B cell (primary cell): Measurements from ENCODE around the gene PROM1. TPM values are rescaled to one million over a fixed set of nuclear protein-coding genes. Genes with fewer than 3 reads are reported as not detected.

Source experiments
- ATAC-seq: fragments of 200-7000 bp; cut with Tn5 transposase; one replicate; pipeline ENCODE4 v1.10.0; 2021; ENCODE audit warnings: low read depth, mild to moderate bottlenecking, moderate number of reproducible peaks, moderate library complexity
- CTCF ChIA-PET: fragments of 350-600 bp; sonication (Branson Sonifier 250); formaldehyde crosslinking; loops from one replicate; lab custom pipeline; 2021; ENCODE audit warnings: antibody characterized with exemption, inconsistent platforms; lab: Charles Lee
- POLR2A ChIA-PET: fragments of 350-600 bp; sonication (Branson Sonifier 250); formaldehyde crosslinking; loops from one replicate; lab custom pipeline; 2021; ENCODE audit warnings: antibody characterized with exemption; lab: Charles Lee
- DNase-seq: peaks from one replicate; pipeline ENCODE4 v3.0.0; 2013
- H2AFZ ChIP-seq: 2 replicates; pipeline ENCODE4 v1.6.1; 2012; ENCODE audit warnings: mild to moderate bottlenecking, low read depth, low read length; ENCODE audit not compliant: insufficient read depth, poor library complexity, severe bottlenecking
- H3K27ac ChIP-seq, 2 donors: 1 replicate in 1 of 2; 2 replicates in 1 of 2; pipeline ENCODE4 v1.5.1; 2012 to 2013; ENCODE audit warnings: low read length in 2 of 2, mild to moderate bottlenecking in 2 of 2, moderate library complexity in 1 of 2
- H3K27me3 ChIP-seq, 4 experiments: fragments of 200-600 bp in 1 of 4; sonication (generic) in 1 of 4; replicated peaks in 1 of 4; 1 replicate in 2 of 4; 2 replicates in 2 of 4; pipeline versions ENCODE4 v1.6.1 to v1.7.0; 2013 to 2016; ENCODE audit warnings: low read length in 3 of 4, mild to moderate bottlenecking in 2 of 4, mixed read lengths in 1 of 4, moderate library complexity in 1 of 4; ENCODE audit not compliant: insufficient read depth in 4 of 4, control insufficient read depth in 3 of 4; ENCODE audit errors: control extremely low read depth in 1 of 4
- H3K36me3 ChIP-seq, 2 experiments: replicated peaks in 1 of 2; 1 replicate in 1 of 2; 2 replicates in 1 of 2; pipeline versions ENCODE4 v1.6.1 to v1.7.1; 2013; ENCODE audit warnings: low read length in 1 of 2; ENCODE audit not compliant: insufficient read depth in 2 of 2, control insufficient read depth in 1 of 2; ENCODE audit errors: control extremely low read depth in 1 of 2, extremely low read depth in 1 of 2
- H3K4me1 ChIP-seq, 2 donors: fragments of 200-600 bp in 1 of 2; sonication (generic) in 1 of 2; 1 replicate in 1 of 2; 2 replicates in 1 of 2; pipeline versions ENCODE4 v1.5.1 to v1.6.1; 2013 to 2017; ENCODE audit warnings: low read length in 2 of 2; ENCODE audit not compliant: control insufficient read depth in 2 of 2, insufficient read depth in 2 of 2
- H3K4me2 ChIP-seq: replicated peaks from 2 replicates; pipeline ENCODE3; 2012; ENCODE audit warnings: mild to moderate bottlenecking, low read depth, low read length; ENCODE audit not compliant: poor library complexity, severe bottlenecking
- H3K4me3 ChIP-seq, 5 experiments: fragments of 200-600 bp in 1 of 5; sonication (generic) in 1 of 5; 1 replicate in 3 of 5; 2 replicates in 2 of 5; pipeline versions ENCODE4 v1.5.1 to v1.7.0; 2011 to 2016; ENCODE audit warnings: low read length in 4 of 5, mild to moderate bottlenecking in 4 of 5, low read depth in 2 of 5, control low read depth in 1 of 5, moderate library complexity in 1 of 5; ENCODE audit not compliant: insufficient read depth in 1 of 5; ENCODE audit errors: control extremely low read depth in 1 of 5, extremely low read depth in 1 of 5
- H3K79me2 ChIP-seq: fragments of 200-600 bp; sonication (generic); one replicate; pipeline ENCODE4 v1.6.0; 2016; ENCODE audit warnings: low read length; ENCODE audit not compliant: control insufficient read depth, insufficient read depth
- H3K9ac ChIP-seq: fragments of 200-600 bp; sonication (generic); 2 replicates; pipeline ENCODE4 v1.6.1; 2017; ENCODE audit warnings: mild to moderate bottlenecking, low read length, moderate library complexity
- H3K9me3 ChIP-seq, 3 donors: one replicate each; pipeline versions ENCODE4 v1.6.1 to v1.7.1; 2013; ENCODE audit warnings: low read length in 2 of 3; ENCODE audit not compliant: control insufficient read depth in 2 of 3, insufficient read depth in 1 of 3; ENCODE audit errors: control extremely low read depth in 1 of 3
- H4K20me1 ChIP-seq: 2 replicates; pipeline ENCODE4 v1.6.0; 2012; ENCODE audit warnings: mild to moderate bottlenecking, low read length; ENCODE audit not compliant: insufficient read depth, control insufficient read depth, poor library complexity, severe bottlenecking
- H3K27ac Mint-ChIP-seq: one replicate; pipeline ENCODE4 v1.8.0; 2021; ENCODE audit warnings: mixed read lengths
- H3K27me3 Mint-ChIP-seq: one replicate; pipeline ENCODE4 v1.8.0; 2021; ENCODE audit warnings: mixed read lengths
- H3K4me1 Mint-ChIP-seq: one replicate; pipeline ENCODE4 v1.8.0; 2021; ENCODE audit warnings: mixed read lengths
- H3K4me3 Mint-ChIP-seq: one replicate; pipeline ENCODE4 v1.8.0; 2021; ENCODE audit warnings: mixed read lengths
- H3K9me3 Mint-ChIP-seq: one replicate; pipeline ENCODE4 v1.8.0; 2022; ENCODE audit warnings: mixed read lengths; ENCODE audit not compliant: insufficient read depth
- CTCF ChIP-seq: fragments of 200-600 bp; IDR thresholded peaks from one replicate; pipeline ENCODE4 v1.8.0; 2022; ENCODE audit warnings: antibody characterized with exemption, mild to moderate bottlenecking
- EZH2 ChIP-seq: IDR thresholded peaks from 2 replicates; pipeline ENCODE4 v1.6.1; 2012; ENCODE audit warnings: borderline replicate concordance, low read depth, mild to moderate bottlenecking, moderate library complexity, low read length; ENCODE audit not compliant: insufficient read depth, poor library complexity, severe bottlenecking
- WGBS: methylation state at CpG from one replicate; pipeline ENCODE4 v1.1.5; 2013; ENCODE audit warnings: missing lambda C conversion rate; ENCODE audit not compliant: insufficient coverage; 5-methylcytosine and 5-hydroxymethylcytosine counted together
- intact Hi-C: fragments of 100-400 bp; cut with micrococcal nuclease; formaldehyde crosslinking; loops from one replicate; pipeline ENCODE4 v1.10.0; 2022
- polyA plus RNA-seq: library from polyadenylated mRNA; depleted of rRNA; stranded (reverse); fragments of >200 nt; gene quantifications from 2 replicates; pipeline ENCODE4 v1.2.3, GENCODE V29; 2012
- total RNA-seq, 2 donors: library from RNA; stranded (reverse); fragments of 120-200 nt in 1 of 2; gene quantifications; 1 replicate in 1 of 2; 2 replicates in 1 of 2; pipeline versions ENCODE4 v1.2.3 to v1.2.4, GENCODE V29; 2013 to 2022

PROM1 gene
- total and polyA plus RNA-seq, 2 donors (not counting 1 experiment from before 2014, with no cell fraction given) = 0.04 TPM; not detected in 1

- Histone ChIP-seq H3K4me3 (no peak overlapping the region), H4K20me1 (no peaks in the 10 kb centered on the region), H3K79me2 (no peaks in the 10 kb centered on the region), H3K36me3 (no peaks in the 10 kb centered on the region), H2AFZ (no peak overlapping the region), H3K27ac (no peak overlapping the region), H3K9me3 (no peaks in the 10 kb centered on the region), H3K4me2 (no peak overlapping the region), H3K9ac (no peak overlapping the region), H3K4me1 (peaks cover 0 to 8% of the 10 kb centered on the region in 2 donors), H3K27me3 (no peaks in the 10 kb centered on the region)
- POLR2A ChIA-PET = no interaction called here
- Mint-ChIP-seq H3K27me3 (no peaks in the 10 kb centered on the region), H3K27ac (no peak overlapping the region), H3K9me3 (no peaks in the 10 kb centered on the region), H3K4me3 (no peak overlapping the region), H3K4me1 (peaks cover 18% of the 10 kb centered on the region)
- no peak for DNase-seq
- intact Hi-C loops = no loop called here
- no peak for ATAC-seq
- CTCF ChIA-PET = no interaction called here
- WGBS = 83% methylated on average over 1 of the region's 7 CpGs
- TF ChIP-seq EZH2 (no peak), CTCF (no peak)
Observed at GRCh38 chr4:15926486-15926885, 157.3 kb downstream of the PROM1 start.

GRCh38 chr4:15925830-15926229 is 158.0 kb downstream of the PROM1 start:
- Histone ChIP-seq H3K79me2 (no peaks in the 10 kb centered on the region), H2AFZ (no peak overlapping the region), H3K27ac (no peak overlapping the region), H3K36me3 (no peaks in the 10 kb centered on the region), H3K4me3 (no peak overlapping the region), H3K9ac (no peak overlapping the region), H3K27me3 (no peaks in the 10 kb centered on the region), H3K4me2 (no peak overlapping the region), H3K4me1 (peaks cover 0 to 8% of the 10 kb centered on the region in 2 donors), H3K9me3 (no peaks in the 10 kb centered on the region), H4K20me1 (no peaks in the 10 kb centered on the region)
- peaks cover 11% of the 10 kb centered on the region for H3K4me1 Mint-ChIP-seq
- intact Hi-C loops = no loop called here
- 91% methylated on average over 2 of the region's 3 CpGs for WGBS
- DNase-seq (no peak), ATAC-seq (no peak)
- no peak overlapping the region for H3K27ac Mint-ChIP-seq
- TF ChIP-seq CTCF (no peak), EZH2 (no peak)
- H3K4me3 Mint-ChIP-seq = no peak overlapping the region
- H3K9me3 Mint-ChIP-seq = no peaks in the 10 kb centered on the region
- no peaks in the 10 kb centered on the region for H3K27me3 Mint-ChIP-seq
- ChIA-PET CTCF (no interaction called here), POLR2A (no interaction called here)
